Mononuclear cell (primary cell): ENCODE results near the gene LGR6. TPM values are rescaled to one million over a fixed set of nuclear protein-coding genes. Genes with fewer than 3 reads are reported as not detected.
"Not testable (repeated sequence)": the region's sequence is repeated elsewhere in the genome, so short reads cannot be mapped to it uniquely, and the experiment has no call there.

Experiments
- H3K27me3 ChIP-seq: 2 replicates; pipeline ENCODE4 v1.6.0; 2011; ENCODE audit warnings: low read length, control low read depth; ENCODE audit not compliant: insufficient read depth
- H3K4me1 ChIP-seq: 2 replicates; pipeline ENCODE4 v1.5.1; 2011; ENCODE audit warnings: mild to moderate bottlenecking, low read length, control low read depth; ENCODE audit not compliant: insufficient read depth
- H3K4me3 ChIP-seq: 2 replicates; pipeline ENCODE4 v1.5.1; 2011; ENCODE audit warnings: mild to moderate bottlenecking, low read length, moderate library complexity
- H3K9me3 ChIP-seq: 2 replicates; pipeline ENCODE4 v1.5.1; 2011; ENCODE audit warnings: low read depth, mild to moderate bottlenecking, control low read depth, low read length
- total RNA-seq: library from RNA; depleted of rRNA; stranded (reverse); fragments of >200 nt; gene quantifications from one replicate; pipeline ENCODE4 v1.2.3, GENCODE V29; 2012

LGR6 gene
- total RNA-seq, 1 donor: 1.3 TPM

GRCh38 chr1:202181586-202181985, 12.0 kb upstream of the LGR6 start:
- Histone ChIP-seq H3K4me1 (peaks cover 4% of the 10 kb centered on the region), H3K27me3 (no peaks in the 10 kb centered on the region), H3K4me3 (no peak overlapping the region), H3K9me3 (no peaks in the 10 kb centered on the region)

GRCh38 chr1:202182040-202182877, 11.3 kb upstream of the LGR6 start:
- H3K9me3 ChIP-seq: no peaks in the 10 kb centered on the region
- H3K27me3 ChIP-seq: no peaks in the 10 kb centered on the region
- H3K4me1 ChIP-seq: peaks cover 4% of the 10 kb centered on the region
- no peak overlapping the region for H3K4me3 ChIP-seq

GRCh38 chr1:202184750-202185460, 8.7 kb upstream of the LGR6 start:
- Histone ChIP-seq H3K4me1 (peaks cover 4% of the 10 kb centered on the region), H3K27me3 (no peaks in the 10 kb centered on the region), H3K4me3 (no peak overlapping the region), H3K9me3 (no peaks in the 10 kb centered on the region)

- no peaks in the 10 kb centered on the region for H3K9me3 ChIP-seq
- H3K4me1 ChIP-seq: peaks cover 4% of the 10 kb centered on the region
- H3K27me3 ChIP-seq: no peaks in the 10 kb centered on the region
- no peak overlapping the region for H3K4me3 ChIP-seq
Measured at GRCh38 chr1:202186327-202186726, 7.3 kb upstream of the LGR6 start.

- Histone ChIP-seq H3K4me3 (no peak overlapping the region), H3K4me1 (peaks cover 4% of the 10 kb centered on the region), H3K9me3 (no peaks in the 10 kb centered on the region), H3K27me3 (no peaks in the 10 kb centered on the region)
Measured at GRCh38 chr1:202187041-202187671, 6.4 kb upstream of the LGR6 start.

- Histone ChIP-seq H3K4me1 (peaks cover 4% of the 10 kb centered on the region), H3K27me3 (peaks cover 2% of the 10 kb centered on the region), H3K4me3 (no peak overlapping the region), H3K9me3 (no peaks in the 10 kb centered on the region)
Measured at GRCh38 chr1:202187697-202188407, 5.7 kb upstream of the LGR6 start.

- peaks cover 13% of the 10 kb centered on the region for H3K27me3 ChIP-seq
Measured at GRCh38 chr1:202189001-202189790, 4.4 kb upstream of the LGR6 start.

GRCh38 chr1:202189918-202190715, 3.5 kb upstream of the LGR6 start:
- Histone ChIP-seq H3K27me3 (peaks cover 18% of the 10 kb centered on the region), H3K4me1 (peaks cover 5% of the 10 kb centered on the region), H3K4me3 (no peak overlapping the region), H3K9me3 (no peaks in the 10 kb centered on the region)

More at GRCh38 chr1:202189001-202189790, 4.4 kb upstream of the LGR6 start:
- Histone ChIP-seq H3K9me3 (no peaks in the 10 kb centered on the region), H3K4me3 (no peak overlapping the region), H3K4me1 (peaks cover 9% of the 10 kb centered on the region)

- H3K4me3 ChIP-seq: not testable (repeated sequence)
Measured at GRCh38 chr1:202191391-202191790, 2.2 kb upstream of the LGR6 start.

GRCh38 chr1:202192770-202193613, 607 bp upstream of the LGR6 start:
- Histone ChIP-seq H3K9me3 (no peaks in the 10 kb centered on the region), H3K4me1 (peaks cover 12% of the 10 kb centered on the region), H3K27me3 (peaks cover 18% of the 10 kb centered on the region), H3K4me3 (no peak overlapping the region)

More at GRCh38 chr1:202191391-202191790, 2.2 kb upstream of the LGR6 start:
- not testable (repeated sequence) for H3K9me3 ChIP-seq, H3K4me1 ChIP-seq
- H3K27me3 ChIP-seq: peaks cover 18% of the 10 kb centered on the region

GRCh38 chr1:202194328-202194648, 689 bp downstream of the LGR6 start:
- Histone ChIP-seq H3K4me3 (no peak overlapping the region), H3K9me3 (no peaks in the 10 kb centered on the region), H3K4me1 (peaks cover 25% of the 10 kb centered on the region), H3K27me3 (peaks cover 18% of the 10 kb centered on the region)

GRCh38 chr1:202197653-202198365, 4.2 kb downstream of the LGR6 start:
- Histone ChIP-seq H3K27me3 (peaks cover 16% of the 10 kb centered on the region), H3K4me3 (no peak overlapping the region), H3K9me3 (no peaks in the 10 kb centered on the region), H3K4me1 (peaks cover 55% of the 10 kb centered on the region)
